ENCODE results near the gene HDAC4. TPM values are rescaled to one million over a fixed set of nuclear protein-coding genes. Genes with fewer than 3 reads are reported as not detected.

The HDAC4 gene
- total RNA-seq, 1 donor from 2014 or later, result 44.7 TPM

- Mint-ChIP-seq H3K27me3 (peaks cover 39% of the 10 kb centered on the region), H3K27ac (no peak overlapping the region), H3K4me1 (peaks cover 11% of the 10 kb centered on the region), H3K4me3 (no peak overlapping the region), H3K9me3 (peaks cover 5% of the 10 kb centered on the region), H3K36me3 (ENCODE audit: low read depth) (no peaks in the 10 kb centered on the region)
- no peak for DNase-seq
- intact Hi-C loops (cut with micrococcal nuclease), result no loop called here
Observed at GRCh38 chr2:239436669-239437335, 36.0 kb upstream of the HDAC4 start.

GRCh38 chr2:239436076-239436475 is 35.3 kb upstream of the HDAC4 start:
- H3K27me3 Mint-ChIP-seq, result peaks cover 31% of the 10 kb centered on the region
- no peaks in the 10 kb centered on the region for H3K36me3 Mint-ChIP-seq (ENCODE audit: low read depth)
- H3K27ac Mint-ChIP-seq, result no peak overlapping the region
- H3K9me3 Mint-ChIP-seq, result peaks cover 5% of the 10 kb centered on the region
- no peak overlapping the region for H3K4me3 Mint-ChIP-seq
- intact Hi-C loops (cut with micrococcal nuclease), result no loop called here
- peak; percentile 44 for DNase-seq
- peaks cover 8% of the 10 kb centered on the region for H3K4me1 Mint-ChIP-seq

- Mint-ChIP-seq H3K36me3 (ENCODE audit: low read depth) (no peaks in the 10 kb centered on the region), H3K4me3 (no peak overlapping the region), H3K9me3 (peaks cover 5% of the 10 kb centered on the region), H3K4me1 (peaks cover 8% of the 10 kb centered on the region), H3K27me3 (peaks cover 17% of the 10 kb centered on the region), H3K27ac (peak overlapping the region; percentile 1)
- intact Hi-C loops (cut with micrococcal nuclease), result no loop called here
- DNase-seq, result no peak
Observed at GRCh38 chr2:239433777-239434403, 33.1 kb upstream of the HDAC4 start.

GRCh38 chr2:239432174-239432573 is 31.4 kb upstream of the HDAC4 start:
- no peak overlapping the region for H3K4me3 Mint-ChIP-seq
- no peak overlapping the region for H3K27ac Mint-ChIP-seq
- DNase-seq, result no peak
- H3K27me3 Mint-ChIP-seq, result peaks cover 21% of the 10 kb centered on the region
- intact Hi-C loops (cut with micrococcal nuclease), result no loop called here
- peaks cover 8% of the 10 kb centered on the region for H3K4me1 Mint-ChIP-seq
- H3K9me3 Mint-ChIP-seq, result peaks cover 5% of the 10 kb centered on the region
- no peaks in the 10 kb centered on the region for H3K36me3 Mint-ChIP-seq (ENCODE audit: low read depth)

GRCh38 chr2:239431536-239431935 is 30.7 kb upstream of the HDAC4 start:
- no peaks in the 10 kb centered on the region for H3K36me3 Mint-ChIP-seq (ENCODE audit: low read depth)
- H3K27ac Mint-ChIP-seq, result no peak overlapping the region
- H3K27me3 Mint-ChIP-seq, result peaks cover 22% of the 10 kb centered on the region
- H3K4me1 Mint-ChIP-seq, result peaks cover 8% of the 10 kb centered on the region
- no peak overlapping the region for H3K4me3 Mint-ChIP-seq
- no peak for DNase-seq
- peaks cover 5% of the 10 kb centered on the region for H3K9me3 Mint-ChIP-seq
- intact Hi-C loops (cut with micrococcal nuclease), result no loop called here

- intact Hi-C loops (cut with micrococcal nuclease), result no loop called here
- Mint-ChIP-seq H3K36me3 (ENCODE audit: low read depth) (no peaks in the 10 kb centered on the region), H3K4me3 (no peak overlapping the region), H3K9me3 (peaks cover 5% of the 10 kb centered on the region), H3K27me3 (peaks cover 25% of the 10 kb centered on the region), H3K4me1 (peaks cover 8% of the 10 kb centered on the region), H3K27ac (no peak overlapping the region)
- no peak for DNase-seq
Observed at GRCh38 chr2:239429473-239430350, 28.9 kb upstream of the HDAC4 start.

GRCh38 chr2:239425631-239426030 is 24.8 kb upstream of the HDAC4 start:
- H3K36me3 Mint-ChIP-seq (ENCODE audit: low read depth), result no peaks in the 10 kb centered on the region
- peaks cover 25% of the 10 kb centered on the region for H3K27me3 Mint-ChIP-seq
- intact Hi-C loops (cut with micrococcal nuclease), result no loop called here
- DNase-seq, result no peak
- H3K27ac Mint-ChIP-seq, result no peak overlapping the region
- no peaks in the 10 kb centered on the region for H3K9me3 Mint-ChIP-seq
- H3K4me1 Mint-ChIP-seq, result no peaks in the 10 kb centered on the region
- no peak overlapping the region for H3K4me3 Mint-ChIP-seq

- no peaks in the 10 kb centered on the region for H3K36me3 Mint-ChIP-seq (ENCODE audit: low read depth)
- no peaks in the 10 kb centered on the region for H3K4me1 Mint-ChIP-seq
- intact Hi-C loops (cut with micrococcal nuclease), result no loop called here
- H3K27me3 Mint-ChIP-seq, result peaks cover 30% of the 10 kb centered on the region
- no peak overlapping the region for H3K4me3 Mint-ChIP-seq
- H3K9me3 Mint-ChIP-seq, result no peaks in the 10 kb centered on the region
- H3K27ac Mint-ChIP-seq, result no peak overlapping the region
- DNase-seq, result no peak
Observed at GRCh38 chr2:239424337-239425045, 23.7 kb upstream of the HDAC4 start.

GRCh38 chr2:239423551-239423950 is 22.7 kb upstream of the HDAC4 start:
- intact Hi-C loops (cut with micrococcal nuclease), result no loop called here
- H3K27me3 Mint-ChIP-seq, result peaks cover 32% of the 10 kb centered on the region

GRCh38 chr2:239421851-239422250 is 21.0 kb upstream of the HDAC4 start:
- Mint-ChIP-seq H3K27me3 (peaks cover 25% of the 10 kb centered on the region), H3K4me3 (no peak overlapping the region), H3K4me1 (no peaks in the 10 kb centered on the region), H3K36me3 (ENCODE audit: low read depth) (no peaks in the 10 kb centered on the region), H3K27ac (no peak overlapping the region), H3K9me3 (no peaks in the 10 kb centered on the region)
- intact Hi-C loops (cut with micrococcal nuclease), result no loop called here
- no peak for DNase-seq

More at GRCh38 chr2:239423551-239423950, 22.7 kb upstream of the HDAC4 start:
- no peak overlapping the region for H3K4me3 Mint-ChIP-seq
- no peaks in the 10 kb centered on the region for H3K9me3 Mint-ChIP-seq
- H3K27ac Mint-ChIP-seq, result no peak overlapping the region
- no peaks in the 10 kb centered on the region for H3K4me1 Mint-ChIP-seq
- no peaks in the 10 kb centered on the region for H3K36me3 Mint-ChIP-seq (ENCODE audit: low read depth)
- DNase-seq, result no peak

- Mint-ChIP-seq H3K9me3 (peaks cover 4% of the 10 kb centered on the region), H3K4me3 (no peak overlapping the region), H3K4me1 (no peaks in the 10 kb centered on the region), H3K36me3 (ENCODE audit: low read depth) (no peaks in the 10 kb centered on the region), H3K27me3 (peaks cover 26% of the 10 kb centered on the region), H3K27ac (no peak overlapping the region)
- no peak for DNase-seq
- intact Hi-C loops (cut with micrococcal nuclease), result no loop called here
Observed at GRCh38 chr2:239420082-239420481, 19.3 kb upstream of the HDAC4 start.

- peaks cover 27% of the 10 kb centered on the region for H3K27me3 Mint-ChIP-seq
- no peak overlapping the region for H3K27ac Mint-ChIP-seq
- no peak for DNase-seq
- H3K9me3 Mint-ChIP-seq, result peaks cover 10% of the 10 kb centered on the region
- H3K4me3 Mint-ChIP-seq, result no peak overlapping the region
- H3K4me1 Mint-ChIP-seq, result peaks cover 3% of the 10 kb centered on the region
- no peaks in the 10 kb centered on the region for H3K36me3 Mint-ChIP-seq (ENCODE audit: low read depth)
- intact Hi-C loops (cut with micrococcal nuclease), result no loop called here
Observed at GRCh38 chr2:239418918-239419317, 18.1 kb upstream of the HDAC4 start.

GRCh38 chr2:239412905-239413603 is 12.2 kb upstream of the HDAC4 start:
- intact Hi-C loops (cut with micrococcal nuclease), result no loop called here
- no peak overlapping the region for H3K4me3 Mint-ChIP-seq
- peaks cover 12% of the 10 kb centered on the region for H3K9me3 Mint-ChIP-seq
- H3K27ac Mint-ChIP-seq, result no peak overlapping the region
- no peaks in the 10 kb centered on the region for H3K36me3 Mint-ChIP-seq (ENCODE audit: low read depth)
- H3K27me3 Mint-ChIP-seq, result peaks cover 30% of the 10 kb centered on the region
- H3K4me1 Mint-ChIP-seq, result peaks cover 10% of the 10 kb centered on the region
- no peak for DNase-seq
